HL-60 (cell line): ENCODE measurements around the gene RAE1.

ENCODE experiments used
- CTCF ChIP-seq: IDR thresholded peaks from one replicate; pipeline ENCODE4 v1.5.1; 2011; ENCODE audit warnings: low read length, control low read depth, inconsistent platforms; ENCODE audit not compliant: insufficient read depth
- POLR2AphosphoS5 ChIP-seq: IDR thresholded peaks from 2 replicates; pipeline ENCODE4 v1.6.1; 2012; ENCODE audit warnings: low read depth
- REST ChIP-seq: IDR thresholded peaks from 2 replicates; pipeline ENCODE4 v1.6.1; 2012; ENCODE audit warnings: low read depth; ENCODE audit not compliant: insufficient replicate concordance

- TF ChIP-seq CTCF (no peak), REST (no peak), POLR2AphosphoS5 (no peak)
Observed at GRCh38 chr20:57382516-57382915, 31.5 kb downstream of the RAE1 start.
